Measurements from ENCODE around the gene SEMA3E.
"Not testable (repeated sequence)": the region's sequence is repeated elsewhere in the genome, so short reads cannot be mapped to it uniquely, and the experiment has no call there.

Gene SEMA3E

GRCh38 chr7:83457022-83457892 is 191.7 kb downstream of the SEMA3E start:
- DNase-seq (ENCODE audit: low read depth in 2 of 3, low spot score in 2 of 3), result no peak

GRCh38 chr7:83456413-83456812 is 192.5 kb downstream of the SEMA3E start:
- no peak for DNase-seq (ENCODE audit: low read depth in 2 of 3, low spot score in 2 of 3)

GRCh38 chr7:83455612-83456011 is 193.3 kb downstream of the SEMA3E start:
- no peak for DNase-seq (ENCODE audit: low read depth in 2 of 3, low spot score in 2 of 3)

- no peak for DNase-seq (ENCODE audit: low read depth in 2 of 3, low spot score in 2 of 3)
Observed at GRCh38 chr7:83452256-83452655, 196.7 kb downstream of the SEMA3E start.

GRCh38 chr7:83451501-83452045 is 197.4 kb downstream of the SEMA3E start:
- no peak for DNase-seq (ENCODE audit: low read depth in 2 of 3, low spot score in 2 of 3)

- no peak for DNase-seq (ENCODE audit: low read depth in 2 of 3, low spot score in 2 of 3)
Observed at GRCh38 chr7:83449781-83450180, 199.2 kb downstream of the SEMA3E start.

GRCh38 chr7:83447681-83448080 is 201.3 kb downstream of the SEMA3E start:
- DNase-seq (ENCODE audit: low read depth in 2 of 3, low spot score in 2 of 3), result no peak

- no peak for DNase-seq (ENCODE audit: low read depth in 2 of 3, low spot score in 2 of 3)
Observed at GRCh38 chr7:83446102-83446669, 202.8 kb downstream of the SEMA3E start.

- no peak for DNase-seq (ENCODE audit: low read depth in 2 of 3, low spot score in 2 of 3)
Observed at GRCh38 chr7:83442911-83443310, 206.0 kb downstream of the SEMA3E start.

- DNase-seq (ENCODE audit: low read depth in 2 of 3, low spot score in 2 of 3), result no peak
Observed at GRCh38 chr7:83439026-83439425, 209.9 kb downstream of the SEMA3E start.

GRCh38 chr7:83430289-83430688 is 218.7 kb downstream of the SEMA3E start:
- not testable (repeated sequence) for DNase-seq (ENCODE audit: low read depth in 2 of 3, low spot score in 2 of 3)

- DNase-seq (ENCODE audit: low read depth in 2 of 3, low spot score in 2 of 3), result no peak
Observed at GRCh38 chr7:83429493-83429892, 219.4 kb downstream of the SEMA3E start.

GRCh38 chr7:83427884-83428283 is 221.1 kb downstream of the SEMA3E start:
- no peak for DNase-seq (ENCODE audit: low read depth in 2 of 3, low spot score in 2 of 3)

GRCh38 chr7:83426325-83426724 is 222.6 kb downstream of the SEMA3E start:
- no peak for DNase-seq (ENCODE audit: low read depth in 2 of 3, low spot score in 2 of 3)

GRCh38 chr7:83419013-83419412 is 229.9 kb downstream of the SEMA3E start:
- no peak for DNase-seq (ENCODE audit: low read depth in 2 of 3, low spot score in 2 of 3)

GRCh38 chr7:83415840-83416239 is 233.1 kb downstream of the SEMA3E start:
- DNase-seq (ENCODE audit: low read depth in 2 of 3, low spot score in 2 of 3), result no peak

GRCh38 chr7:83414947-83415346 is 234.0 kb downstream of the SEMA3E start:
- DNase-seq (ENCODE audit: low read depth in 2 of 3, low spot score in 2 of 3), result no peak

GRCh38 chr7:83413831-83414230 is 235.1 kb downstream of the SEMA3E start:
- no peak for DNase-seq (ENCODE audit: low read depth in 2 of 3, low spot score in 2 of 3)

- no peak for DNase-seq (ENCODE audit: low read depth in 2 of 3, low spot score in 2 of 3)
Observed at GRCh38 chr7:83413424-83413823, 235.5 kb downstream of the SEMA3E start.

GRCh38 chr7:83410989-83411591 is 237.8 kb downstream of the SEMA3E start:
- DNase-seq (ENCODE audit: low read depth in 2 of 3, low spot score in 2 of 3), result no peak

- DNase-seq (ENCODE audit: low read depth in 2 of 3, low spot score in 2 of 3), result no peak
Observed at GRCh38 chr7:83394776-83395175, 254.2 kb downstream of the SEMA3E start.

GRCh38 chr7:83388436-83388835 is 260.5 kb downstream of the SEMA3E start:
- DNase-seq (ENCODE audit: low read depth in 2 of 3, low spot score in 2 of 3), result no peak

Data from activated CD8-positive, alpha-beta memory T cell treated with anti-CD3 and anti-CD28 coated beads for 48 hours (primary cell).